ENCODE measurements around the gene SIRT7.

Gene SIRT7

GRCh38 chr17:81934098-81934757, 16.3 kb upstream of the SIRT7 start:
- peaks cover 24% of the 10 kb centered on the region for H3K36me3 ChIP-seq (ENCODE audit: low read depth)
- H3K27me3 ChIP-seq (ENCODE audit: insufficient read depth, poor library complexity, severe bottlenecking): no peaks in the 10 kb centered on the region
- DNase-seq (ENCODE audit: low spot score) (no peak), ATAC-seq (ENCODE audit: low read depth) (no peak)
- TF ChIP-seq CTCF (IDR thresholded peaks at IDR 0.05; ENCODE audit: poor library complexity, severe bottlenecking): no peak
- H3K9me3 ChIP-seq (ENCODE audit: severe bottlenecking): no peaks in the 10 kb centered on the region
- no peaks in the 10 kb centered on the region for H3K4me1 ChIP-seq (ENCODE audit: insufficient read depth, poor library complexity, severe bottlenecking)
- H3K4me3 ChIP-seq (ENCODE audit: severe bottlenecking): no peak overlapping the region
- H3K27ac ChIP-seq (ENCODE audit: poor library complexity, severe bottlenecking): no peak overlapping the region

- Histone ChIP-seq H3K9me3 (ENCODE audit: severe bottlenecking) (no peaks in the 10 kb centered on the region), H3K27ac (ENCODE audit: poor library complexity, severe bottlenecking) (no peak overlapping the region), H3K27me3 (ENCODE audit: insufficient read depth, poor library complexity, severe bottlenecking) (no peaks in the 10 kb centered on the region), H3K36me3 (ENCODE audit: low read depth) (peaks cover 24% of the 10 kb centered on the region), H3K4me3 (ENCODE audit: severe bottlenecking) (no peak overlapping the region), H3K4me1 (ENCODE audit: insufficient read depth, poor library complexity, severe bottlenecking) (no peaks in the 10 kb centered on the region)
- ATAC-seq (ENCODE audit: low read depth) (no peak), DNase-seq (ENCODE audit: low spot score) (no peak)
- TF ChIP-seq CTCF (IDR thresholded peaks at IDR 0.05; ENCODE audit: poor library complexity, severe bottlenecking): no peak
Observed at GRCh38 chr17:81933178-81933699, 15.3 kb upstream of the SIRT7 start.

- no peak for DNase-seq (ENCODE audit: low spot score)
- TF ChIP-seq CTCF (IDR thresholded peaks at IDR 0.05; ENCODE audit: poor library complexity, severe bottlenecking): no peak
- H3K27me3 ChIP-seq (ENCODE audit: insufficient read depth, poor library complexity, severe bottlenecking): no peaks in the 10 kb centered on the region
- ATAC-seq (ENCODE audit: low read depth): no peak
- H3K27ac ChIP-seq (ENCODE audit: poor library complexity, severe bottlenecking): no peak overlapping the region
- H3K9me3 ChIP-seq (ENCODE audit: severe bottlenecking): no peaks in the 10 kb centered on the region
- H3K36me3 ChIP-seq (ENCODE audit: low read depth): peaks cover 24% of the 10 kb centered on the region
- H3K4me3 ChIP-seq (ENCODE audit: severe bottlenecking): no peak overlapping the region
- no peaks in the 10 kb centered on the region for H3K4me1 ChIP-seq (ENCODE audit: insufficient read depth, poor library complexity, severe bottlenecking)
Observed at GRCh38 chr17:81932333-81932983, 14.5 kb upstream of the SIRT7 start.

- Histone ChIP-seq H3K36me3 (ENCODE audit: low read depth) (peaks cover 24% of the 10 kb centered on the region), H3K4me1 (ENCODE audit: insufficient read depth, poor library complexity, severe bottlenecking) (no peaks in the 10 kb centered on the region), H3K4me3 (ENCODE audit: severe bottlenecking) (no peak overlapping the region), H3K9me3 (ENCODE audit: severe bottlenecking) (no peaks in the 10 kb centered on the region), H3K27me3 (ENCODE audit: insufficient read depth, poor library complexity, severe bottlenecking) (no peaks in the 10 kb centered on the region), H3K27ac (ENCODE audit: poor library complexity, severe bottlenecking) (no peak overlapping the region)
- no peak for TF ChIP-seq CTCF (IDR thresholded peaks at IDR 0.05; ENCODE audit: poor library complexity, severe bottlenecking)
- ATAC-seq (ENCODE audit: low read depth) (peak; percentile 1; the same call in 2 of the 3 replicates), DNase-seq (ENCODE audit: low spot score) (no peak)
Observed at GRCh38 chr17:81931557-81932332, 13.8 kb upstream of the SIRT7 start.

Measured in RWPE2 (cell line).